Parathyroid adenoma (tissue), 2 donors: ENCODE data around the gene ARPP21.

Experiments
- H2AFZ ChIP-seq: fragments of 300-600 bp; sonication (generic); one replicate; pipeline ENCODE4 v1.7.0; 2017; ENCODE audit warnings: antibody characterized with exemption, mild to moderate bottlenecking
- H3K27ac ChIP-seq: fragments of 300-600 bp; sonication (generic); one replicate; pipeline ENCODE4 v1.7.0; 2017
- H3K27me3 ChIP-seq: fragments of 300-600 bp; sonication (generic); one replicate; pipeline ENCODE4 v1.7.0; 2017; ENCODE audit warnings: low read length; ENCODE audit not compliant: control insufficient read depth, insufficient read depth
- H3K36me3 ChIP-seq: fragments of 300-600 bp; sonication (generic); one replicate; pipeline ENCODE4 v1.7.0; 2017; ENCODE audit warnings: low read length; ENCODE audit not compliant: control insufficient read depth, insufficient read depth
- H3K4me1 ChIP-seq: fragments of 300-600 bp; sonication (generic); one replicate; pipeline ENCODE4 v1.7.0; 2017; ENCODE audit warnings: control low read depth
- H3K4me2 ChIP-seq: fragments of 300-600 bp; sonication (generic); one replicate; pipeline ENCODE4 v1.7.0; 2017; ENCODE audit warnings: low read length
- H3K4me3 ChIP-seq: fragments of 300-600 bp; sonication (generic); one replicate; pipeline ENCODE4 v1.7.0; 2017; ENCODE audit warnings: low read depth, low read length
- H3K79me2 ChIP-seq: fragments of 300-600 bp; sonication (generic); one replicate; pipeline ENCODE4 v1.7.0; 2017; ENCODE audit warnings: control low read depth
- H3K9ac ChIP-seq: fragments of 300-600 bp; sonication (generic); one replicate; pipeline ENCODE4 v1.7.0; 2017; ENCODE audit warnings: mild to moderate bottlenecking
- H3K9me3 ChIP-seq: fragments of 300-600 bp; sonication (generic); one replicate; pipeline ENCODE4 v1.7.0; 2017; ENCODE audit warnings: low read length; ENCODE audit not compliant: control insufficient read depth
- CTCF ChIP-seq: fragments of 300-600 bp; sonication (generic); IDR thresholded peaks from one replicate; pipeline ENCODE4 v1.7.0; 2017; ENCODE audit warnings: antibody characterized with exemption, mild to moderate bottlenecking
- donor health status: primary hyperparathyroidism.

Gene ARPP21

DNA sequence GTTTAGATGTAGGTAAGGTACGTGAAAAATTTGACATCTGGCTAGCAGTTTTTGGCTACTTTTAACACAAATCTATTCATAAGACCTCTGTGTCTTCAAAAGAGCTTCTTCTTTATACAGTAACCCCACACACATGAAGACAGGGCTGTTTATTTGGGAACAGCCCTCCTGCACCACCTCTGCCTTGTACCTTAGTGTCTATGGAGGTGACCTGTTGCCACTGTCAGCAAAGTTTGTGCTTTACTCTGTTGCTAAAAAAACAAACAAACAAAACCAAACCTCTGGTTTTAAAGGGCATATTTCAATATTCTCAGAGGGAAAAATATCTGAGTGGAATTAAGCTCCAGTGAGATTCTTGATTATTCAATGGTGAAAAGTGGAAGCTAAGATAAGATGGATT lies 122.0 kb downstream of the ARPP21 start:
- Histone ChIP-seq H3K4me3 (no peak overlapping the region), H3K36me3 (no peaks in the 10 kb centered on the region), H2AFZ (no peak overlapping the region), H3K9me3 (no peaks in the 10 kb centered on the region), H3K4me1 (no peaks in the 10 kb centered on the region), H3K27ac (no peak overlapping the region), H3K9ac (no peak overlapping the region), H3K79me2 (no peaks in the 10 kb centered on the region), H3K4me2 (no peak overlapping the region), H3K27me3 (no peaks in the 10 kb centered on the region)
- TF ChIP-seq CTCF, result no peak

DNA sequence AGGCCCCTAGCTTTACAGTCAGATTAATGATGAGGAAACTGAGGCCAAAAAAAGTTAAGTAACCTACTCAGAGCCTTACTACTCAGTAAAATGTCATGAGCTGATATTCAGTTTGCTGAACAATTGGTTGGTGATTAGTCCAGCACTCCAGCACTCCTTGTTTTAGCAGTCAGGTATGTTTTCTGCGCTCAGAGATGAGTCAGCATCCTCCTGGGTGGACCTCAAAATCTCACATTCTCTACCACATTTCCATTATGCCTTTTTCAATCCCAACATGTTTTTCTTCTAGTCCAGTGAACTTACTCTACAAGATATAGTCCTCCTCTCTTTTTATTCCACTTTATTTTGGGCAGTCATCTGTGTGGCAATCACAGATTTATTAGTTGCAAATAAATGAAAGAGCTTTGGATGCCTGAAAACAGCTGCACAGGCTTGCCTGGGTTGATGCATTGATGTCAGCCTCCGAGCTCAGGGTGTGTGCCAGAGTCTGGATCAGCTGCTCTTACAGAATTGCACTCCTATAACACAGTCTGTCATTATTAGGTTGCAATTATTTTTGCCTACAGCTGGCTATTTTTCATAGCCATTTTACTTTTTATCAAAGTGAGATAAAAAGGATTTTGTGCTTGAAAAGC lies 133.2 kb downstream of the ARPP21 start:
- Histone ChIP-seq H3K4me2 (no peak overlapping the region), H3K27me3 (no peaks in the 10 kb centered on the region), H2AFZ (no peak overlapping the region), H3K36me3 (no peaks in the 10 kb centered on the region), H3K9me3 (no peaks in the 10 kb centered on the region), H3K4me1 (no peaks in the 10 kb centered on the region), H3K4me3 (no peak overlapping the region), H3K27ac (no peak overlapping the region), H3K9ac (no peak overlapping the region), H3K79me2 (no peaks in the 10 kb centered on the region)
- no peak for TF ChIP-seq CTCF

- H3K4me1 ChIP-seq, result no peaks in the 10 kb centered on the region
- no peaks in the 10 kb centered on the region for H3K27me3 ChIP-seq
- H2AFZ ChIP-seq, result no peak overlapping the region
- H3K4me3 ChIP-seq, result no peak overlapping the region
- no peaks in the 10 kb centered on the region for H3K36me3 ChIP-seq
- no peak overlapping the region for H3K27ac ChIP-seq
- H3K4me2 ChIP-seq, result no peak overlapping the region
- no peaks in the 10 kb centered on the region for H3K9me3 ChIP-seq
- H3K9ac ChIP-seq, result no peak overlapping the region
- no peaks in the 10 kb centered on the region for H3K79me2 ChIP-seq
- TF ChIP-seq CTCF, result no peak
Measured at GRCh38 chr3:35773417-35773816, 134.1 kb downstream of the ARPP21 start.

DNA sequence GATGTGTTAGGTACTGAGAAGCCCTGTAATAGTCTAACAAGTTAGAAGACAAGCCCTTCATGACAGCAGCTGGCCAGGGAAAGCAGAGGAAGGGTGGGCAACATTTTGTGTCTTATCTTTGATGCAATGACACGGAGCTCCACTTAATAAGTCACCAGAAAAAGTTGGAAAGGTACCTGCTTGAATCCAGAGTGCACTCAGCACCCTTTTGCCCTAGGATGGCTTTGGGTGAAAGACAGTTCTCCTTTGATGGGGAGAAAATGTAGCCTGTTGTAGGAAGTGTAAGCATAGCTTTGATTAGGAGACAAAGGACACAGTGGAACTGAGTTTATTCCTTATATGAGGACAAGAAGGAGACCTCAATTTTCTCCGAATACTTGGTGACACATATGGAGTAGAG lies 137.0 kb downstream of the ARPP21 start:
- Histone ChIP-seq H3K36me3 (no peaks in the 10 kb centered on the region), H3K27ac (no peak overlapping the region), H3K27me3 (no peaks in the 10 kb centered on the region), H3K4me1 (no peaks in the 10 kb centered on the region), H2AFZ (no peak overlapping the region), H3K4me3 (no peak overlapping the region), H3K9me3 (no peaks in the 10 kb centered on the region), H3K9ac (no peak overlapping the region), H3K79me2 (no peaks in the 10 kb centered on the region), H3K4me2 (no peak overlapping the region)
- no peak for TF ChIP-seq CTCF

DNA sequence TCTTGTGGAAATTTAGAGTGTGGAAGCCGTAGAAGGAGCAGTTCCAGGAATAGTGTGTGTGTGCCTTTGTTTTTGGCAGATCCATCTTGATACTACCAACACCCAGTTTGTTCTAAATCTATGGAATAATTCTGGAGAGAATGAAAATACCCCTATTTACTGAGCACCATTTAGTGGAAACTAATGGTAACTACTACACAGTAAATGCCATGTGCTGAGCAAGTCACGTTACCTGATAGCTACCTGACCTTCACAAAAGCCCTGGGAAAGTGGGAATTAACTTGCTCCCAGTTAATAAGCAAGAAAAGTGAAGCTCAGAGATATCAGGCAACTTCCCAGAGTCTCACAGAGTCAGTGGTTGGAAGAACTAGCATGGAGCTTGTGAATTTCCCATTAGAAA lies 137.7 kb downstream of the ARPP21 start:
- Histone ChIP-seq H3K4me2 (no peak overlapping the region), H3K9me3 (no peaks in the 10 kb centered on the region), H3K79me2 (no peaks in the 10 kb centered on the region), H3K27me3 (no peaks in the 10 kb centered on the region), H2AFZ (no peak overlapping the region), H3K9ac (no peak overlapping the region), H3K27ac (no peak overlapping the region), H3K36me3 (no peaks in the 10 kb centered on the region), H3K4me3 (no peak overlapping the region), H3K4me1 (no peaks in the 10 kb centered on the region)
- TF ChIP-seq CTCF, result no peak
